IMR-90 (cell line): Measurements from ENCODE around the gene FRMD6. TPM values are rescaled to one million over a fixed set of nuclear protein-coding genes. Genes with fewer than 3 reads are reported as not detected.

ENCODE experiments used
- ATAC-seq: fragments of 200-7000 bp; cut with Tn5 transposase; 2 replicates; pipeline ENCODE4 v1.9.1; 2020; ENCODE audit warnings: low read depth, mild to moderate bottlenecking, moderate library complexity
- BruUV-seq: library from RNA; stranded (reverse); fragments of 400-500 nt; replicated peaks from 2 replicates; lab custom pipeline; 2021; lab: Mats Ljungman, UMichigan
- CTCF ChIA-PET: fragments of 300-600 bp; formaldehyde crosslinking; extraction: SDS; loops from one replicate; lab custom pipeline; 2021; ENCODE audit warnings: antibody characterized with exemption; lab: Yijun Ruan, JAX
- POLR2A ChIA-PET: fragments of 300-600 bp; sonication (Branson Sonifier 250); formaldehyde crosslinking; loops from one replicate; lab custom pipeline; 2022; ENCODE audit warnings: antibody characterized with exemption; ENCODE audit not compliant: unreplicated experiment; lab: Charles Lee
- DNase-seq: peaks from one replicate; pipeline ENCODE4 v3.0.0; 2013
- H2AFZ ChIP-seq: replicated peaks from 2 replicates; pipeline ENCODE3; 2013; ENCODE audit warnings: low read length, mild to moderate bottlenecking; ENCODE audit not compliant: poor library complexity
- H2AK5ac ChIP-seq: 2 replicates; pipeline ENCODE4 v1.6.1; 2013; ENCODE audit warnings: low read depth, low read length, inconsistent platforms
- H2AK9ac ChIP-seq: replicated peaks from 2 replicates; pipeline ENCODE3; 2013; ENCODE audit warnings: mild to moderate bottlenecking, low read depth, low read length, moderate library complexity; ENCODE audit not compliant: poor library complexity
- H2BK120ac ChIP-seq: 2 replicates; pipeline ENCODE4 v1.6.1; 2013; ENCODE audit warnings: low read depth, low read length, inconsistent platforms
- H2BK15ac ChIP-seq: 3 replicates; pipeline ENCODE4 v1.6.1; 2013; ENCODE audit warnings: low read depth, low read length, inconsistent platforms
- H2BK20ac ChIP-seq: 2 replicates; pipeline ENCODE4 v1.6.1; 2013; ENCODE audit warnings: low read depth, mild to moderate bottlenecking, inconsistent platforms, low read length, moderate library complexity
- H2BK5ac ChIP-seq: 2 replicates; pipeline ENCODE4 v1.6.1; 2013; ENCODE audit warnings: mild to moderate bottlenecking, low read depth, low read length, inconsistent platforms; ENCODE audit not compliant: poor library complexity, severe bottlenecking
- H3K14ac ChIP-seq: replicated peaks from 2 replicates; pipeline ENCODE4 v1.6.1; 2013; ENCODE audit warnings: low read depth, low read length, inconsistent platforms
- H3K18ac ChIP-seq: 2 replicates; pipeline ENCODE4 v1.6.1; 2013; ENCODE audit warnings: low read depth, low read length, control low read depth
- H3K23ac ChIP-seq: 2 replicates; pipeline ENCODE4 v1.6.1; 2013; ENCODE audit warnings: low read depth, low read length, inconsistent platforms
- H3K27ac ChIP-seq: 2 replicates; pipeline ENCODE4 v1.5.1; 2013; ENCODE audit warnings: mild to moderate bottlenecking, control low read depth, low read length; ENCODE audit not compliant: insufficient read depth
- H3K27me3 ChIP-seq: 2 replicates; pipeline ENCODE4 v1.6.1; 2013; ENCODE audit warnings: low read length; ENCODE audit not compliant: control insufficient read depth, insufficient read depth
- H3K36me3 ChIP-seq: 2 replicates; pipeline ENCODE4 v1.6.1; 2013; ENCODE audit warnings: low read length, mixed read lengths; ENCODE audit not compliant: control insufficient read depth, insufficient read depth
- H3K4ac ChIP-seq: 2 replicates; pipeline ENCODE4 v1.6.1; 2013; ENCODE audit warnings: low read depth, low read length, inconsistent platforms
- H3K4me1 ChIP-seq: 2 replicates; pipeline ENCODE4 v1.6.1; 2013; ENCODE audit warnings: low read length, mixed read lengths; ENCODE audit not compliant: control insufficient read depth, insufficient read depth
- H3K4me2 ChIP-seq: 2 replicates; pipeline ENCODE4 v1.6.1; 2013; ENCODE audit warnings: low read depth, mild to moderate bottlenecking, control low read depth, low read length, moderate library complexity
- H3K4me3 ChIP-seq: 2 replicates; pipeline ENCODE4 v1.5.1; 2013; ENCODE audit warnings: low read depth, mild to moderate bottlenecking, control low read depth, low read length, moderate library complexity; ENCODE audit not compliant: insufficient read depth
- H3K56ac ChIP-seq: 2 replicates; pipeline ENCODE4 v1.6.1; 2013; ENCODE audit warnings: low read length, inconsistent platforms; ENCODE audit not compliant: insufficient read depth; ENCODE audit errors: extremely low read depth
- H3K79me1 ChIP-seq, 2 experiments: 2 replicates each; pipeline ENCODE4 v1.6.1; 2013; ENCODE audit warnings: low read length in 2 of 2, inconsistent platforms in 1 of 2, low read depth in 1 of 2
- H3K9ac ChIP-seq: 2 replicates; pipeline ENCODE4 v1.6.1; 2013; ENCODE audit warnings: low read depth, low read length, control low read depth
- H3K9me1 ChIP-seq: 2 replicates; pipeline ENCODE4 v1.6.1; 2013; ENCODE audit warnings: low read length, inconsistent platforms; ENCODE audit not compliant: insufficient read depth
- H3K9me3 ChIP-seq: 2 replicates; pipeline ENCODE4 v1.6.1; 2013; ENCODE audit warnings: low read length; ENCODE audit not compliant: control insufficient read depth, insufficient read depth
- H4K20me1 ChIP-seq: 2 replicates; pipeline ENCODE4 v1.6.1; 2013; ENCODE audit warnings: low read length, inconsistent platforms; ENCODE audit not compliant: insufficient read depth
- H4K5ac ChIP-seq: 2 replicates; pipeline ENCODE4 v1.6.1; 2013; ENCODE audit warnings: mild to moderate bottlenecking, low read depth, low read length, control low read depth
- H4K8ac ChIP-seq, 2 experiments: 2 replicates each; pipeline ENCODE4 v1.6.1; 2013; ENCODE audit warnings: low read depth in 2 of 2, low read length in 2 of 2, control low read depth in 1 of 2, inconsistent platforms in 1 of 2
- H4K91ac ChIP-seq: 2 replicates; pipeline ENCODE4 v1.6.1; 2013; ENCODE audit warnings: low read depth, low read length, inconsistent platforms; ENCODE audit not compliant: insufficient read depth
- BHLHE40 ChIP-seq: fragments of 150-350 bp; IDR thresholded peaks from 2 replicates; pipeline ENCODE4 v1.6.1; 2016; ENCODE audit warnings: mild to moderate bottlenecking, low read depth, low read length
- CEBPB ChIP-seq: IDR thresholded peaks from 2 replicates; pipeline ENCODE4 v1.6.1; 2012; ENCODE audit warnings: low read depth, low read length, improper control_type of control experiment
- CHD1 ChIP-seq: IDR thresholded peaks from 2 replicates; pipeline ENCODE4 v1.6.1; 2012; ENCODE audit warnings: low read depth, low read length, improper control_type of control experiment
- CTCF ChIP-seq: conservative IDR thresholded peaks from 2 replicates; pipeline ENCODE4 v1.5.1; 2012; ENCODE audit warnings: mild to moderate bottlenecking, low read depth, low read length, improper control_type of control experiment
- ELK1 ChIP-seq: fragments of 150-350 bp; IDR thresholded peaks from 2 replicates; pipeline ENCODE4 v1.6.1; 2016; ENCODE audit warnings: low read depth, mild to moderate bottlenecking, low read length, moderate library complexity, borderline replicate concordance
- FOS ChIP-seq: fragments of 150-350 bp; IDR thresholded peaks from 2 replicates; pipeline ENCODE4 v1.6.1; 2016; ENCODE audit warnings: low read depth, low read length
- MAFK ChIP-seq: IDR thresholded peaks from 2 replicates; pipeline ENCODE4 v1.6.1; 2012; ENCODE audit warnings: low read depth, low read length, improper control_type of control experiment
- MAZ ChIP-seq: IDR thresholded peaks from 2 replicates; pipeline ENCODE4 v1.6.1; 2012; ENCODE audit warnings: low read depth, mild to moderate bottlenecking, low read length, improper control_type of control experiment, moderate library complexity, borderline replicate concordance
- MXI1 ChIP-seq: IDR thresholded peaks from 2 replicates; pipeline ENCODE4 v1.6.1; 2012; ENCODE audit warnings: low read depth, mild to moderate bottlenecking, low read length, moderate library complexity, borderline replicate concordance
- NFE2L2 ChIP-seq: fragments of 150-350 bp; IDR thresholded peaks from 2 replicates; pipeline ENCODE4 v1.6.1; 2016; ENCODE audit warnings: low read depth, mild to moderate bottlenecking, low read length
- POLR2A ChIP-seq: IDR thresholded peaks from 2 replicates; pipeline ENCODE4 v1.6.1; 2012; ENCODE audit warnings: mild to moderate bottlenecking, low read depth, low read length
- RAD21 ChIP-seq: IDR thresholded peaks from 2 replicates; pipeline ENCODE4 v1.6.1; 2012; ENCODE audit warnings: low read length, improper control_type of control experiment
- RCOR1 ChIP-seq: IDR thresholded peaks from 2 replicates; pipeline ENCODE4 v1.6.1; 2012; ENCODE audit warnings: mild to moderate bottlenecking, low read length, improper control_type of control experiment; ENCODE audit not compliant: insufficient replicate concordance
- RFX5 ChIP-seq: IDR thresholded peaks from 2 replicates; pipeline ENCODE4 v1.8.0; 2012; ENCODE audit warnings: low read depth, mild to moderate bottlenecking, low read length, moderate library complexity
- SMC3 ChIP-seq: fragments of 150-350 bp; IDR thresholded peaks from 2 replicates; pipeline ENCODE4 v1.6.1; 2016; ENCODE audit warnings: low read depth, mild to moderate bottlenecking, antibody characterized with exemption, low read length, moderate library complexity
- USF2 ChIP-seq: fragments of 150-350 bp; IDR thresholded peaks from 2 replicates; pipeline ENCODE4 v1.6.1; 2017; ENCODE audit warnings: mild to moderate bottlenecking, antibody characterized with exemption, low read length, low read depth
- WGBS, 2 experiments: methylation state at CpG; one replicate each; pipeline versions ENCODE4 v1.1.5 to v1.1.7; 2013; ENCODE audit warnings: missing lambda C conversion rate in 2 of 2; ENCODE audit not compliant: insufficient read length in 1 of 2; ENCODE audit errors: extremely low coverage in 2 of 2; 5-methylcytosine and 5-hydroxymethylcytosine counted together
- dilution Hi-C: fragments of 300-500 bp; cut with HindIII; formaldehyde crosslinking; loops from one replicate; pipeline ENCODE4 v1.14.3; 2018; ENCODE audit warnings: low sequenced_read_pairs; ENCODE audit not compliant: unreplicated experiment
- in situ Hi-C: fragments of 300-500 bp; cut with MboI; formaldehyde crosslinking; loops from 3 replicates; pipeline ENCODE4 v1.14.3; 2019; ENCODE audit warnings: low sequenced_read_pairs, inconsistent platforms, mixed read lengths
- intact Hi-C: fragments of 100-400 bp; cut with micrococcal nuclease; formaldehyde crosslinking; loops from 2 replicates; pipeline ENCODE4 v1.10.0; 2022
- polyA plus RNA-seq, 3 experiments: library from polyadenylated mRNA; depleted of rRNA; stranded (reverse); fragments of >200 nt; gene quantifications; 2 replicates each; pipeline ENCODE4 v1.2.3, GENCODE V29; 2012; ENCODE audit warnings: low replicate concordance in 1 of 3
- total RNA-seq: library from RNA; depleted of rRNA; stranded (reverse); fragments of >200 nt; gene quantifications from 2 replicates; pipeline ENCODE4 v1.2.3, GENCODE V29; 2012

Gene FRMD6
- total and polyA plus RNA-seq, 2 of the 4 experiments (the other 2 are of a cell fraction), result 243 to 682 TPM

GRCh38 chr14:51626185-51626584, 25.5 kb upstream of the FRMD6 start:
- no peak overlapping the region for H4K91ac ChIP-seq
- H2AFZ ChIP-seq, result no peak overlapping the region
- in situ Hi-C loops, result no loop called here
- peak overlapping the region in 1 of 2 experiments; percentile 38; a peak in 1 of 4 replicates for H4K8ac ChIP-seq
- no peaks in the 10 kb centered on the region for H3K36me3 ChIP-seq
- H3K9me1 ChIP-seq, result peaks cover 5% of the 10 kb centered on the region; the same call in 1 of the 2 replicates
- H2AK5ac ChIP-seq, result no peak overlapping the region
- H3K4me2 ChIP-seq, result no peak overlapping the region
- H3K9me3 ChIP-seq, result no peaks in the 10 kb centered on the region
- no peak overlapping the region for H3K23ac ChIP-seq
- BruUV-seq, result no TSS peak
- H3K27me3 ChIP-seq, result no peaks in the 10 kb centered on the region
- ChIA-PET CTCF (no interaction called here), POLR2A (no interaction called here)
- intact Hi-C loops, result no loop called here
- no CpG with 5 or more reads among the region's 2 CpGs for WGBS, 2 experiments
- H4K5ac ChIP-seq, result no peak overlapping the region
- H2BK5ac ChIP-seq, result no peak overlapping the region
- ATAC-seq (no peak), DNase-seq (no peak)
- H3K18ac ChIP-seq, result no peak overlapping the region
- no peak overlapping the region for H3K4ac ChIP-seq
- TF ChIP-seq SMC3, result no peak
- TF ChIP-seq BHLHE40, result no peak
- TF ChIP-seq MXI1, result no peak
- no peak for TF ChIP-seq ELK1
- no peak for TF ChIP-seq RAD21
- TF ChIP-seq CHD1, result no peak
- TF ChIP-seq MAFK, result no peak
- no peak for TF ChIP-seq RFX5
- no peak for TF ChIP-seq USF2
- TF ChIP-seq RCOR1, result no peak
- no peak for TF ChIP-seq NFE2L2
- TF ChIP-seq CTCF, result no peak
- TF ChIP-seq FOS, result no peak
- TF ChIP-seq CEBPB, result no peak
- no peak for TF ChIP-seq POLR2A
- TF ChIP-seq MAZ, result no peak
- H2AK9ac ChIP-seq, result no peak overlapping the region
- no peak overlapping the region for H2BK15ac ChIP-seq
- no peak overlapping the region for H3K14ac ChIP-seq
- H4K20me1 ChIP-seq, result no peaks in the 10 kb centered on the region
- no peak overlapping the region for H3K27ac ChIP-seq
- H3K9ac ChIP-seq, result no peak overlapping the region
- no peak overlapping the region for H3K56ac ChIP-seq
- H2BK120ac ChIP-seq, result no peak overlapping the region
- peaks cover 3% of the 10 kb centered on the region; the same call in 1 of the 2 replicates for H3K4me1 ChIP-seq
- dilution Hi-C loops, result no loop called here
- H3K4me3 ChIP-seq, result no peak overlapping the region
- 0 out of 4 replicates have a peak, but pooled peaks cover 0 to 6% of the 10 kb centered on the region in 2 experiments for H3K79me1 ChIP-seq
- H2BK20ac ChIP-seq, result no peak overlapping the region
